BJ (cell line): ENCODE results near the gene EEF2. TPM values are rescaled to one million over a fixed set of nuclear protein-coding genes. Genes with fewer than 3 reads are reported as not detected.
"Not testable (repeated sequence)": the region's sequence is repeated elsewhere in the genome, so short reads cannot be mapped to it uniquely, and the experiment has no call there.

ENCODE experiments used
- CTCF ChIA-PET: fragments of 350-600 bp; formaldehyde crosslinking; extraction: SDS; loops from one replicate; lab custom pipeline; 2021; ENCODE audit warnings: antibody characterized with exemption, inconsistent platforms; lab: Yijun Ruan, JAX
- POLR2A ChIA-PET: fragments of 300-600 bp; sonication (Branson Sonifier 250); formaldehyde crosslinking; extraction: SDS; loops from one replicate; lab custom pipeline; 2021; ENCODE audit warnings: antibody characterized with exemption; lab: Charles Lee
- DNase-seq: peaks from one replicate; pipeline ENCODE4 v3.0.0-alpha.2; 2011; ENCODE audit warnings: low read depth
- H3K27me3 ChIP-seq: 2 replicates; pipeline ENCODE4 v1.6.0; 2011; ENCODE audit warnings: low read length; ENCODE audit not compliant: control insufficient read depth, insufficient read depth
- H3K36me3 ChIP-seq: 2 replicates; pipeline ENCODE4 v1.5.1; 2011; ENCODE audit warnings: low read length; ENCODE audit not compliant: control insufficient read depth, insufficient read depth
- H3K4me3 ChIP-seq: 2 replicates; pipeline ENCODE4 v1.5.1; 2011; ENCODE audit warnings: low read depth, mild to moderate bottlenecking, control low read depth, low read length
- polyA plus RNA-seq: library from polyadenylated mRNA; depleted of rRNA; stranded (reverse); fragments of >200 nt; gene quantifications from 2 replicates; pipeline ENCODE4 v1.2.3, GENCODE V29; 2011
- TF ChIP-seq, protein P1 (sequence below): IDR thresholded peaks from 2 replicates; pipeline ENCODE4 v1.5.1; 2011; ENCODE audit warnings: low read depth, mild to moderate bottlenecking, control low read depth, inconsistent platforms, low read length, moderate library complexity; ENCODE audit not compliant: insufficient read depth

The EEF2 gene
- polyA plus RNA-seq, 1 experiment: 2,469 TPM

DNA sequence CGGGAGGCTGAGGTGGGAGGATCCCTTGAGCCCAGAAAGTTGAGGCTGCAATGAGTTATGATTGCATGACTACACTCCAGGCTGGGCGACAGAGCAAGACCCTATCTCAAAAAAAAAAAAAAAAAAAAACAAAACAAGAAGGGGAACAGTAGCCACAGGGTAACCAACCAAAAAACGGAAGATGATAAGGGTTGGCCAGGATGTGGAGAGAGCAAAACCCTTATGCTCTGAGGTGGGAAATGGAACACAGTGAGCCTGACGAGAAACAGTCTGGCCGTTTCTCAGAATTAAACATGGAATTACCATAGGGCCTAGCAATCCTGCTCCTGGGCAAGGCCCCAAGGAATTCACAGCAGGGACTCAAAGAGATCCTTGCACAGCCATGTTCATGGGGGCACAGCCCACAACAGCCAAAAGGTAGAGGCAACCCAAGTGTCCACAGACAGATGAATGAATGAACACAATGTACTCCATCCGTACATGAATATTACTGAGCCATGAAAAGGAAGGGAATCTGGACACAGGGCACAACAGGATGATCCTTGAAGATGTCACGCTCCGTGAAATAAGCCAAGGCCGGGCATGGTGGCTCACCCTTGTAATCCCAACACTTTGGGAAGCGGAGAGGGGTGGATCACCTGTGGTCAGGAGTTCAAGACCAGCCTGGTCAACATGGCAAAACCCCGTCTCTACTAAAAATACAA is 41.1 kb downstream of the EEF2 start:
- POLR2A ChIA-PET: no interaction called here
- Histone ChIP-seq H3K4me3 (no peak overlapping the region), H3K36me3 (no peaks in the 10 kb centered on the region), H3K27me3 (no peaks in the 10 kb centered on the region)
- CTCF ChIA-PET: no interaction called here
- TF ChIP-seq, protein P1, sequence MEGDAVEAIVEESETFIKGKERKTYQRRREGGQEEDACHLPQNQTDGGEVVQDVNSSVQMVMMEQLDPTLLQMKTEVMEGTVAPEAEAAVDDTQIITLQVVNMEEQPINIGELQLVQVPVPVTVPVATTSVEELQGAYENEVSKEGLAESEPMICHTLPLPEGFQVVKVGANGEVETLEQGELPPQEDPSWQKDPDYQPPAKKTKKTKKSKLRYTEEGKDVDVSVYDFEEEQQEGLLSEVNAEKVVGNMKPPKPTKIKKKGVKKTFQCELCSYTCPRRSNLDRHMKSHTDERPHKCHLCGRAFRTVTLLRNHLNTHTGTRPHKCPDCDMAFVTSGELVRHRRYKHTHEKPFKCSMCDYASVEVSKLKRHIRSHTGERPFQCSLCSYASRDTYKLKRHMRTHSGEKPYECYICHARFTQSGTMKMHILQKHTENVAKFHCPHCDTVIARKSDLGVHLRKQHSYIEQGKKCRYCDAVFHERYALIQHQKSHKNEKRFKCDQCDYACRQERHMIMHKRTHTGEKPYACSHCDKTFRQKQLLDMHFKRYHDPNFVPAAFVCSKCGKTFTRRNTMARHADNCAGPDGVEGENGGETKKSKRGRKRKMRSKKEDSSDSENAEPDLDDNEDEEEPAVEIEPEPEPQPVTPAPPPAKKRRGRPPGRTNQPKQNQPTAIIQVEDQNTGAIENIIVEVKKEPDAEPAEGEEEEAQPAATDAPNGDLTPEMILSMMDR: no peak
- DNase-seq: no peak

- POLR2A ChIA-PET: no interaction called here
- TF ChIP-seq, protein P1: no peak
- H3K27me3 ChIP-seq: no peaks in the 10 kb centered on the region
- no peak overlapping the region for H3K4me3 ChIP-seq
- no peaks in the 10 kb centered on the region for H3K36me3 ChIP-seq
- CTCF ChIA-PET: interaction anchor here (0.5 to 0.6 kb wide), 2 partner anchors 12 to 1174 kb away, joined by 3 to 4 read pairs; no protein-coding TSS in a partner anchor
- no peak for DNase-seq
Measured at GRCh38 chr19:3942790-3943409, 42.4 kb downstream of the EEF2 start.

DNA sequence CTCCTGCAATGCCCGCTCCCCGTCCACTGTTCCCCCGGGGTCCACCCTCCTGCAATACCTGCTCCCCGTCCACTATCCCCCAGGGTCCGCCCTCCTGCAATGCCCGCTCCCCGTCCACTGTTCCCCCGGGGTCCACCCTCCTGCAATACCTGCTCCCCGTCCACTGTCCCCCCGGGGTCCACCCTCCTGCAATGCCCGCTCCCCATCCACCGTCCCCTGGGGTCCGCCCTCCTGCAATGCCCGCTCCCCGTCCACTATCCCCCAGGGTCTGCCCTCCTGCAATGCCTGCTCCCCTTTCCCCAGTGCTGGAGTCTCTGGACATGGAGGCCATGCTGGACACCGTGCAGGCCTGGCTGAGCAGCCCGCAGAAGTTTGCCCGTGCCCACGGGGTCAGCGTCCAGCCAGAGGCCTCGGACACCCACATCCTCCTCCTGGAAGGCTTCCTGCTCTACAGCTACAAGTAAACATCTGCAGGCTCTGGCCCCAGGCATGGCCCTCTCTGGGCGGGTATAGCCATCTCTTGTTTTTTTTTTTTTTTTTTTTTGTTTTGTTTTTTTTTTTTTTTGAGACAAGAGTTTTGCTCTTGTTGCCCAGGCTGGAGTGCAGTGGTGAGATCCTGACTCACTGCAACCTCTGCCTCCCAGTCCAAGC is 46.8 kb downstream of the EEF2 start:
- H3K36me3 ChIP-seq, H3K4me3 ChIP-seq, CTCF ChIA-PET, DNase-seq, POLR2A ChIA-PET, H3K27me3 ChIP-seq: not testable (repeated sequence)

GRCh38 chr19:3936506-3937442 is 48.5 kb downstream of the EEF2 start:
- POLR2A ChIA-PET: interaction anchor here (0.7 kb wide), 1 partner anchor 157 kb away, joined by 3 read pairs; no protein-coding TSS in a partner anchor
- TF ChIP-seq, protein P1: no peak
- H3K4me3 ChIP-seq: no peak overlapping the region
- H3K27me3 ChIP-seq: peaks cover 9% of the 10 kb centered on the region
- no peaks in the 10 kb centered on the region for H3K36me3 ChIP-seq
- CTCF ChIA-PET: no interaction called here
- DNase-seq: no peak

- POLR2A ChIA-PET: no interaction called here
- no peak for DNase-seq
- CTCF ChIA-PET: no interaction called here
- Histone ChIP-seq H3K27me3 (peaks cover 9% of the 10 kb centered on the region), H3K4me3 (no peak within 1 kb of the TSS), H3K36me3 (no peaks in the 10 kb centered on the region)
- TF ChIP-seq, protein P1: no peak
Measured at GRCh38 chr19:3932931-3933810, 52.1 kb downstream of the EEF2 start, which contains the start of gene NMRK2. Gene NMRK2, plus strand, starts transcription at chr19:3933069. Its CDS starts 603 bp downstream, at chr19:3933672.
